HCT116 (cell line): ENCODE results near the gene EPC1. TPM values are rescaled to one million over a fixed set of nuclear protein-coding genes. Genes with fewer than 3 reads are reported as not detected.

Source experiments
- ATAC-seq: fragments of 200-7000 bp; cut with Tn5 transposase; 2 replicates; pipeline ENCODE4 v1.9.1; 2020; ENCODE audit warnings: mild to moderate bottlenecking, moderate library complexity
- Bru-seq: library from RNA; stranded (reverse); fragments of 400-500 nt; gene quantifications from one replicate; lab custom pipeline; 2021; lab: Mats Ljungman, UMichigan
- BruChase-seq, 2 experiments: library from RNA; stranded (reverse); fragments of 400-500 nt; gene quantifications; one replicate each; lab custom pipeline; 2021; lab: Mats Ljungman, UMichigan
- BruUV-seq: library from RNA; stranded (reverse); fragments of 400-500 nt; replicated peaks from 2 replicates; lab custom pipeline; 2021; lab: Mats Ljungman, UMichigan
- CTCF ChIA-PET: fragments of 300-600 bp; sonication (Branson Sonifier 250); formaldehyde crosslinking; loops from one replicate; lab custom pipeline; 2021; ENCODE audit warnings: antibody characterized with exemption; lab: Charles Lee
- POLR2A ChIA-PET: fragments of 300-600, 350-600 bp; sonication (Branson Sonifier 250); formaldehyde crosslinking; loops from one replicate; lab custom pipeline; 2021; ENCODE audit warnings: antibody characterized with exemption; lab: Charles Lee
- RAD21 ChIA-PET, 2 experiments: fragments of 300-600 bp; sonication (Branson Sonifier 250); formaldehyde crosslinking; loops; one replicate each; lab custom pipeline; 2023; ENCODE audit warnings: low total read pairs in 2 of 2; ENCODE audit not compliant: uncharacterized antibody in 2 of 2, unreplicated experiment in 2 of 2, low non-redundant PET in 1 of 2; lab: Charles Lee
- DNase-seq: peaks from one replicate; pipeline ENCODE4 v3.0.0-alpha.2; 2010; ENCODE audit warnings: low read depth, low spot score
- H2AFZ ChIP-seq: fragments of 200-600 bp; shearing (Covaris generic), sonication (generic); 2 replicates; pipeline ENCODE4 v1.6.1; 2017; ENCODE audit warnings: low read depth, mixed run types, mixed read lengths, antibody characterized with exemption, low read length; ENCODE audit not compliant: poor library complexity, severe bottlenecking
- H3K27ac ChIP-seq: 2 replicates; pipeline ENCODE4 v1.5.1; 2012; ENCODE audit warnings: low read depth, low read length
- H3K27me3 ChIP-seq: fragments of 200-600 bp; sonication (generic); 2 replicates; pipeline ENCODE4 v1.6.1; 2016; ENCODE audit warnings: mixed run types, low read length, mixed read lengths; ENCODE audit not compliant: insufficient read depth
- H3K36me3 ChIP-seq, 2 experiments: fragments of 200-500 bp in 1 of 2; fragments of 200-600 bp in 1 of 2; sonication (Bioruptor generic) in 1 of 2; sonication (generic) in 1 of 2; 2 replicates each; pipeline versions ENCODE4 v1.5.1 to v1.6.1; 2014 to 2016; ENCODE audit warnings: low read length in 2 of 2, inconsistent platforms in 1 of 2, mixed read lengths in 1 of 2, mixed run types in 1 of 2; ENCODE audit not compliant: insufficient read depth in 2 of 2, control insufficient read depth in 1 of 2
- H3K4me1 ChIP-seq, 2 experiments: fragments of 200-600 bp in 1 of 2; sonication (generic) in 1 of 2; 2 replicates each; pipeline versions ENCODE4 v1.5.1 to v1.6.1; 2012 to 2017; ENCODE audit warnings: low read length in 2 of 2, inconsistent platforms in 1 of 2, mild to moderate bottlenecking in 1 of 2, mixed read lengths in 1 of 2, mixed run types in 1 of 2, moderate library complexity in 1 of 2; ENCODE audit not compliant: insufficient read depth in 2 of 2, control insufficient read depth in 1 of 2
- H3K4me2 ChIP-seq: fragments of 200-600 bp; sonication (generic); 2 replicates; pipeline ENCODE4 v1.6.1; 2017; ENCODE audit warnings: mixed run types, low read length, mixed read lengths
- H3K4me3 ChIP-seq, 2 experiments: fragments of 200-600 bp in 1 of 2; sonication (generic) in 1 of 2; replicated peaks in 1 of 2; 2 replicates each; pipeline ENCODE4 v1.5.1; 2011 to 2016; ENCODE audit warnings: low read length in 2 of 2, control low read depth in 1 of 2, low read depth in 1 of 2, mild to moderate bottlenecking in 1 of 2, mixed read lengths in 1 of 2, mixed run types in 1 of 2
- H3K79me2 ChIP-seq: fragments of 200-600 bp; sonication (generic); 2 replicates; pipeline ENCODE4 v1.6.1; 2017; ENCODE audit warnings: mild to moderate bottlenecking, mixed run types, low read length, moderate library complexity, mixed read lengths; ENCODE audit not compliant: insufficient read depth
- H3K9ac ChIP-seq: fragments of 200-600 bp; sonication (generic); 2 replicates; pipeline ENCODE4 v1.6.1; 2016; ENCODE audit warnings: low read length, mixed read lengths
- H3K9me2 ChIP-seq: fragments of 200-600 bp; sonication (generic), shearing (Covaris generic); 2 replicates; pipeline ENCODE4 v1.6.1; 2017; ENCODE audit warnings: mixed run types, mild to moderate bottlenecking, moderate library complexity; ENCODE audit not compliant: insufficient read depth
- H3K9me3 ChIP-seq, 2 experiments: fragments of 200-500 bp in 1 of 2; fragments of 200-600 bp in 1 of 2; sonication (Bioruptor generic) in 1 of 2; sonication (generic) in 1 of 2; 2 replicates each; pipeline ENCODE4 v1.6.1; 2014 to 2017; ENCODE audit warnings: low read length in 2 of 2, mixed read lengths in 2 of 2, inconsistent platforms in 1 of 2, low read depth in 1 of 2, mild to moderate bottlenecking in 1 of 2, mixed run types in 1 of 2, moderate library complexity in 1 of 2; ENCODE audit not compliant: control insufficient read depth in 1 of 2, insufficient read depth in 1 of 2
- H4K20me1 ChIP-seq: fragments of 200-600 bp; sonication (generic), shearing (Covaris generic); 2 replicates; pipeline ENCODE4 v1.6.1; 2017; ENCODE audit warnings: mixed run types, mild to moderate bottlenecking, moderate library complexity; ENCODE audit not compliant: insufficient read depth
- ATF3 ChIP-seq: IDR thresholded peaks from 2 replicates; pipeline ENCODE4 v1.6.1; 2012
- CBX3 ChIP-seq: IDR thresholded peaks from 2 replicates; pipeline ENCODE4 v1.6.1; 2012; ENCODE audit warnings: low read depth
- CEBPB ChIP-seq: IDR thresholded peaks from 2 replicates; pipeline ENCODE4 v1.6.1; 2012; ENCODE audit warnings: low read depth
- CTCF ChIP-seq, 3 experiments: fragments of 200-600 bp in 1 of 3; sonication (generic) in 1 of 3; IDR thresholded peaks in 2 of 3; conservative IDR thresholded peaks in 1 of 3; 2 replicates each; pipeline ENCODE4 v1.5.1; 2012 to 2017; ENCODE audit warnings: low read depth in 2 of 3, low read length in 2 of 3, antibody characterized with exemption in 1 of 3, borderline replicate concordance in 1 of 3, control low read depth in 1 of 3, mild to moderate bottlenecking in 1 of 3, mixed read lengths in 1 of 3, mixed run types in 1 of 3, moderate library complexity in 1 of 3; ENCODE audit not compliant: insufficient read depth in 1 of 3
- EGR1 ChIP-seq: IDR thresholded peaks from 2 replicates; pipeline ENCODE4 v1.6.1; 2012; ENCODE audit warnings: low read depth
- ELF1 ChIP-seq: IDR thresholded peaks from 2 replicates; pipeline ENCODE4 v1.6.1; 2012; ENCODE audit warnings: low read depth, borderline replicate concordance
- EZH2 ChIP-seq: fragments of 200-600 bp; sonication (generic); IDR thresholded peaks from 2 replicates; pipeline ENCODE4 v1.6.1; 2017; ENCODE audit warnings: antibody characterized with exemption, mixed run types
- EZH2phosphoT487 ChIP-seq: fragments of 200-600 bp; IDR thresholded peaks from 2 replicates; pipeline ENCODE4 v1.6.1; 2018; ENCODE audit warnings: antibody characterized with exemption, borderline replicate concordance
- POLR2A ChIP-seq: IDR thresholded peaks from 2 replicates; pipeline ENCODE4 v1.7.0; 2011; ENCODE audit warnings: borderline replicate concordance; ENCODE audit not compliant: insufficient read depth, insufficient read length; ENCODE audit errors: extremely low read depth
- SIN3A ChIP-seq: IDR thresholded peaks from 2 replicates; pipeline ENCODE4 v1.6.1; 2012; ENCODE audit warnings: low read depth
- TCF7L2 ChIP-seq: IDR thresholded peaks from 2 replicates; pipeline ENCODE4 v1.7.0; 2011; ENCODE audit warnings: borderline replicate concordance, inconsistent platforms; ENCODE audit not compliant: insufficient read depth, insufficient read length; ENCODE audit errors: extremely low read depth
- YY1 ChIP-seq: IDR thresholded peaks from 2 replicates; pipeline ENCODE4 v1.6.1; 2011; ENCODE audit warnings: low read length, low read depth, moderate library complexity, mild to moderate bottlenecking; ENCODE audit not compliant: insufficient replicate concordance; ENCODE audit errors: extremely low read depth
- ZFX ChIP-seq: fragments of 450-650 bp; IDR thresholded peaks from 2 replicates; pipeline ENCODE4 v1.6.1; 2017
- ZNF274 ChIP-seq: fragments of 200-500 bp; sonication (Bioruptor generic); IDR thresholded peaks from 2 replicates; pipeline ENCODE4 v1.6.1; 2014; ENCODE audit warnings: mild to moderate bottlenecking, low read depth, low read length, inconsistent platforms
- intact Hi-C: fragments of 100-400 bp; cut with micrococcal nuclease; formaldehyde crosslinking; loops from 2 replicates; pipeline ENCODE4 v1.10.0; 2022
- long read RNA-seq: library from polyadenylated mRNA; unstranded; transcript quantifications from one replicate; pipeline ENCODE4 v2.0.0, GENCODE V29; 2021; ENCODE audit not compliant: unreplicated experiment
- polyA plus RNA-seq: library from polyadenylated mRNA; unstranded; fragments of >200 nt; gene quantifications from 2 replicates; pipeline ENCODE4 v1.2.1, GENCODE V29; 2012; ENCODE audit warnings: missing spikeins
- total RNA-seq: library from RNA; stranded (reverse); gene quantifications from one replicate; pipeline ENCODE4 v1.2.1, GENCODE V29; 2021; ENCODE audit not compliant: unreplicated experiment
- TF ChIP-seq, protein P1 (sequence below): IDR thresholded peaks from 2 replicates; pipeline ENCODE4 v1.6.1; 2012
- TF ChIP-seq, protein P2 (sequence below): IDR thresholded peaks from 2 replicates; pipeline ENCODE4 v1.6.1; 2011; ENCODE audit warnings: mild to moderate bottlenecking, low read length, moderate library complexity; ENCODE audit not compliant: insufficient replicate concordance; ENCODE audit errors: extremely low read depth

EPC1 gene, protein sequence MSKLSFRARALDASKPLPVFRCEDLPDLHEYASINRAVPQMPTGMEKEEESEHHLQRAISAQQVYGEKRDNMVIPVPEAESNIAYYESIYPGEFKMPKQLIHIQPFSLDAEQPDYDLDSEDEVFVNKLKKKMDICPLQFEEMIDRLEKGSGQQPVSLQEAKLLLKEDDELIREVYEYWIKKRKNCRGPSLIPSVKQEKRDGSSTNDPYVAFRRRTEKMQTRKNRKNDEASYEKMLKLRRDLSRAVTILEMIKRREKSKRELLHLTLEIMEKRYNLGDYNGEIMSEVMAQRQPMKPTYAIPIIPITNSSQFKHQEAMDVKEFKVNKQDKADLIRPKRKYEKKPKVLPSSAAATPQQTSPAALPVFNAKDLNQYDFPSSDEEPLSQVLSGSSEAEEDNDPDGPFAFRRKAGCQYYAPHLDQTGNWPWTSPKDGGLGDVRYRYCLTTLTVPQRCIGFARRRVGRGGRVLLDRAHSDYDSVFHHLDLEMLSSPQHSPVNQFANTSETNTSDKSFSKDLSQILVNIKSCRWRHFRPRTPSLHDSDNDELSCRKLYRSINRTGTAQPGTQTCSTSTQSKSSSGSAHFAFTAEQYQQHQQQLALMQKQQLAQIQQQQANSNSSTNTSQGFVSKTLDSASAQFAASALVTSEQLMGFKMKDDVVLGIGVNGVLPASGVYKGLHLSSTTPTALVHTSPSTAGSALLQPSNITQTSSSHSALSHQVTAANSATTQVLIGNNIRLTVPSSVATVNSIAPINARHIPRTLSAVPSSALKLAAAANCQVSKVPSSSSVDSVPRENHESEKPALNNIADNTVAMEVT
- total RNA-seq = 20.1 TPM
- 16.0 and 18.5 TPM in 2 replicates for polyA plus RNA-seq
- Bru-seq, nascent RNA = percentile 92 among the genes with signal in this experiment
- BruChase-seq, experiment 1, labeled RNA remaining after a 6-hour chase = percentile 61 among the genes with signal in this experiment
- BruChase-seq, experiment 2, labeled RNA remaining after a 2-hour chase = percentile 67 among the genes with signal in this experiment
- long read RNA-seq, partial matches to known transcripts = 4 of 7 reads
- long read RNA-seq, other reads (novel, unspliced or antisense) = 2 of 7 reads

DNA sequence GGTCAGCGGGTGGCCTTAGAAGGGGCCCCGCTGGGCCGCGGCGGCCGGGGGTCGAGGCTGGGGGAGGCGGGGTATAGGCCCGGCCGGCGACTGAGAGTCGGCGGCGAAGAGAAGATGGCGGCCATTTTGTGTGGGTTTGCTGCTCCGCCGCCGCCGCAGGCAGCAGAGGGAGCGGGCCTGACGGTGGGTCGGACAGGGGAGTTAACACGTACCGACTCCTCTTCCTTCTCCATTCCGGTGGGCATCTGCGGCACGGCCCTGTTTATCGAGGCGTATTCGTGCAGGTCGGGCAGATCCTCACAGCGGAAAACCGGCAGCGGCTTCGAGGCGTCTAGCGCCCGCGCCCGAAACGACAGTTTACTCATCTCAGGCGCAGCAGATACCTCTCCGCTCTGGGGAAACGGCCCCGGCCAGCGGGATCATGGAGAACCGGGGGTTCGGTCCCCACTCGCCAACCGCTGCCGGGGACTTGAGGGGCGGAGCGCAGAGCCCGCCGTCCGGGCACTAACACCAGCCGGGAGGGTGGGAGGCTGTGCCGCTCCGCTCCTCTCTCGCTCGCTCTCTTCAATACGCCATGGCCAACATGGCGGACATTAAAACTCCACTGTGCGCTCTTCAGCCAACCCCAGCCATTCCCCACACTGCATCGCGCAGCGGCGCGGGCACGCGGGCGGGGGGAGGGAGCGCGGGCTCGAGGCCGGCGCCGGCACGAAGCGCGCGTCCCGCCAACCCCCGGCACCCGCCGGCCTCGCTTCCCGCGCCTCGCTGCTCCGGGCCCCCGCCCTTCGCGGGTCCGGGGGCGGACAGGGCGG lies at the start of gene EPC1:
EPC1 (minus strand) TSS at position 608 of the 812 bp plus-strand sequence; CDS start at position 365, 243 bp downstream.
- BruUV-seq = TSS peak; percentile 74
- POLR2A ChIA-PET = interaction anchor here (0.9 to 1.4 kb wide), 5 partner anchors 10 to 157 kb away, joined by 3 to 7 read pairs (median 3); no protein-coding TSS in a partner anchor
- no peaks in the 10 kb centered on the region for H3K9me2 ChIP-seq
- RAD21 ChIA-PET = interaction anchor here (1.0 to 1.2 kb wide), 2 partner anchors 90 to 136 kb away, joined by 3 to 4 read pairs; no protein-coding TSS in a partner anchor
- H3K4me1 ChIP-seq = peaks cover 4 to 13% of the 10 kb centered on the region in 2 experiments; a peak in 3 of 4 replicates
- CTCF ChIA-PET = interaction anchor here (1.2 to 1.7 kb wide), 6 partner anchors 10 to 136 kb away, joined by 3 to 8 read pairs (median 4); no protein-coding TSS in a partner anchor
- intact Hi-C loops = loop anchor here (1.0 to 5.0 kb wide), 2 partner anchors 90 to 661 kb away; no protein-coding TSS in a partner anchor
- ATAC-seq = peak; percentile 72
- H2AFZ ChIP-seq = peak within 1 kb of the TSS; percentile 58
- H3K27me3 ChIP-seq = no peaks in the 10 kb centered on the region
- no peaks in the 10 kb centered on the region for H4K20me1 ChIP-seq
- H3K36me3 ChIP-seq = no peaks in the 10 kb centered on the region
- DNase-seq = peak; percentile 71
- H3K9me3 ChIP-seq = no peaks in the 10 kb centered on the region
- peaks cover 43% of the 10 kb centered on the region for H3K79me2 ChIP-seq
- peak within 1 kb of the TSS; percentile 100 for H3K27ac ChIP-seq
- peak within 1 kb of the TSS; percentile 79 for H3K4me2 ChIP-seq
- H3K4me3 ChIP-seq = peak within 1 kb of the TSS; percentile 90 to 93
- peak within 1 kb of the TSS; percentile 99 for H3K9ac ChIP-seq
- TF ChIP-seq ATF3 = no peak
- TF ChIP-seq EZH2phosphoT487 = no peak
- no peak for TF ChIP-seq CTCF (IDR thresholded peaks at IDR 0.05 in 2 of 3, conservative IDR thresholded peaks at IDR 0.05 in 1 of 3; ENCODE audit: borderline replicate concordance in 1 of 3, insufficient read depth in 1 of 3, low read depth in 2 of 3, low read length in 2 of 3)
- TF ChIP-seq CEBPB = no peak
- peak; percentile 65 for TF ChIP-seq ZFX
- TF ChIP-seq, protein P1, sequence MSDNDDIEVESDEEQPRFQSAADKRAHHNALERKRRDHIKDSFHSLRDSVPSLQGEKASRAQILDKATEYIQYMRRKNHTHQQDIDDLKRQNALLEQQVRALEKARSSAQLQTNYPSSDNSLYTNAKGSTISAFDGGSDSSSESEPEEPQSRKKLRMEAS = peak; percentile 87
- peak; percentile 80 for TF ChIP-seq POLR2A
- TF ChIP-seq EGR1 = peak; percentile 79; the same call in 1 of the 2 replicates
- no peak for TF ChIP-seq ELF1
- no peak for TF ChIP-seq ZNF274
- peak; percentile 0 for TF ChIP-seq TCF7L2
- peak; percentile 47; the same call in 1 of the 2 replicates for TF ChIP-seq SIN3A
- peak; percentile 97 for TF ChIP-seq YY1
- TF ChIP-seq, protein P2, sequence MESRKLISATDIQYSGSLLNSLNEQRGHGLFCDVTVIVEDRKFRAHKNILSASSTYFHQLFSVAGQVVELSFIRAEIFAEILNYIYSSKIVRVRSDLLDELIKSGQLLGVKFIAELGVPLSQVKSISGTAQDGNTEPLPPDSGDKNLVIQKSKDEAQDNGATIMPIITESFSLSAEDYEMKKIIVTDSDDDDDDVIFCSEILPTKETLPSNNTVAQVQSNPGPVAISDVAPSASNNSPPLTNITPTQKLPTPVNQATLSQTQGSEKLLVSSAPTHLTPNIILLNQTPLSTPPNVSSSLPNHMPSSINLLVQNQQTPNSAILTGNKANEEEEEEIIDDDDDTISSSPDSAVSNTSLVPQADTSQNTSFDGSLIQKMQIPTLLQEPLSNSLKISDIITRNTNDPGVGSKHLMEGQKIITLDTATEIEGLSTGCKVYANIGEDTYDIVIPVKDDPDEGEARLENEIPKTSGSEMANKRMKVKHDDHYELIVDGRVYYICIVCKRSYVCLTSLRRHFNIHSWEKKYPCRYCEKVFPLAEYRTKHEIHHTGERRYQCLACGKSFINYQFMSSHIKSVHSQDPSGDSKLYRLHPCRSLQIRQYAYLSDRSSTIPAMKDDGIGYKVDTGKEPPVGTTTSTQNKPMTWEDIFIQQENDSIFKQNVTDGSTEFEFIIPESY = no peak
- TF ChIP-seq EZH2 = no peak
- no peak for TF ChIP-seq CBX3
